ENCODE data around the gene CFAP61. TPM values are rescaled to one million over a fixed set of nuclear protein-coding genes. Genes with fewer than 3 reads are reported as not detected.
"Not testable (repeated sequence)": the region's sequence is repeated elsewhere in the genome, so short reads cannot be mapped to it uniquely, and the experiment has no call there.

Gene CFAP61
- total and polyA plus RNA-seq, 2 donors: 0.23 to 0.24 TPM

DNA sequence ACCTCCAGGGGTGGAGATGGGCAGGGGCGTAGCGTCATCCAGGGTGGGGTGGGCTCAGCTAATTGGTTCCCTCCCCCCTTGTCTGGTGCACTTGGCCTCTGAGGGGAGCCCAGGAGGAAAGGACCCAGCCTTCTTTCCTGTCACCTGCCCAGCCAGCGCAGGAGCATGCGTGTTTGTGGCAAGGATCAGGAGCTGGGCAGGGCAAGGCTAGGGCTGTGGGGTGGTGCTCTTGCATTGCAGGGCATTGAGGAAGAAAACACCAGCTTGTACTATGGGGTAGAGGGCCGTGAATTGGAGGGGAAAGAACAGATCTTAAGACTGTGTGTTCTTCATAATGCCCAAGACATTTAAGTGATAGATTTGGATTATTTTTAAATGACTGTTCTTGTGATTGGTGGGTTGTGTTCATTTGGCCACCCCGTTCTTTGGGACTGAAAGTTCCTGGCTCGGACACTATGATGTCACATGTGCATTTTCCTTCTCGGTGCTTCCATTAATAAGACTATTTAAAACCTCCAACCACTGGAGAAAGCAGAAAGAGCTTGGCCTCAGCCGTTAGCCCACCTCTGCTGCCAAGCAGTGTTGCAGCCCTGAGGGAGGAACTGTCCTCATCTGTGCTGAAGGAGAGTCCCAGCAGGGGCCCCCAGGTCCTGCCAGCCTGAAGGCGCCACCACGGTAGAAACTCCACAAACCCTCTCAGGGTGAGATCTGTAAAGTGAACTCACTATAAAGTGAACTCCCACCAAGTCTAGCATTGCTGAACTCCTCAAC, 179.4 kb downstream of the CFAP61 start:
- WGBS: 84% methylated on average over 11 of the region's 11 CpGs
- no peaks in the 10 kb centered on the region for H3K4me1 ChIP-seq (ENCODE audit: control insufficient read depth in 2 of 2, insufficient read depth in 2 of 2, low read length in 2 of 2)
- DNase-seq (ENCODE audit: low read depth in 6 of 9, low spot score in 9 of 9): no peak
- no peaks in the 10 kb centered on the region for H3K9me3 ChIP-seq (ENCODE audit: control insufficient read depth in 2 of 2, insufficient read depth in 1 of 2, low read length in 1 of 2)
- H3K27me3 ChIP-seq (ENCODE audit: control insufficient read depth in 2 of 2, insufficient read depth in 1 of 2, low read length in 1 of 2): peaks cover 0 to 3% of the 10 kb centered on the region in 2 donors
- no peak overlapping the region for H3K27ac ChIP-seq (ENCODE audit: low read depth in 1 of 2, low read length in 1 of 2)
- no peak overlapping the region for H3K4me3 ChIP-seq (ENCODE audit: low read length in 2 of 2)
- H3K36me3 ChIP-seq (ENCODE audit: control insufficient read depth in 2 of 2, insufficient read depth in 2 of 2, low read length in 1 of 2): no peaks in the 10 kb centered on the region

DNA sequence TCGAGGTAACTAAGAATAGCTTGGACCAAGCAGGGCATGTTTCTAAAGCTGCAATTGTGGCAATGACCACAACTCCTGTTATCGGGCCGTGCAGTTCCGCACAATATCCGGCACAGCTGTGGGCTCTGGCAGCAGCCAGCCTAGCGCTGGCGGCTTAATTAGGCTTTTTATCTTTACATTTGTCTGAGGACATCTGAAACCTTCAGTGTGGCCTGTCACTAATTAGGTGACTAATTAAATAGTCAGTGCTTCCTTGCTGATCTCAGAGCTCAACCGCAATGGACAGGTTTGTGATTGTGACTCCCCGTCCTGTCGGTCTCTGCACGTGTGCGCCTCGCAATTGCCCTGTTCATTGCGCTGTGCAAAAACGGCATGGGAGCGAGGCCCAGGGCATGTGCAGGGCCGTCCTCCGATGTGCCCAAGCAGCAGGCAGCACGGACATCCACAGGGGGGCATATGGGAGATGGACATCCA, 180.7 kb downstream of the CFAP61 start:
- DNase-seq (ENCODE audit: low read depth in 6 of 9, low spot score in 9 of 9): no peak
- Histone ChIP-seq H3K27ac (ENCODE audit: low read depth in 1 of 2, low read length in 1 of 2) (no peak overlapping the region), H3K27me3 (ENCODE audit: control insufficient read depth in 2 of 2, insufficient read depth in 1 of 2, low read length in 1 of 2) (peaks cover 0 to 5% of the 10 kb centered on the region in 2 donors), H3K36me3 (ENCODE audit: control insufficient read depth in 2 of 2, insufficient read depth in 2 of 2, low read length in 1 of 2) (no peaks in the 10 kb centered on the region), H3K4me1 (ENCODE audit: control insufficient read depth in 2 of 2, insufficient read depth in 2 of 2, low read length in 2 of 2) (no peaks in the 10 kb centered on the region), H3K9me3 (ENCODE audit: control insufficient read depth in 2 of 2, insufficient read depth in 1 of 2, low read length in 1 of 2) (no peaks in the 10 kb centered on the region), H3K4me3 (ENCODE audit: low read length in 2 of 2) (no peak overlapping the region)
- WGBS: 80% methylated on average over 19 of the region's 19 CpGs

DNA sequence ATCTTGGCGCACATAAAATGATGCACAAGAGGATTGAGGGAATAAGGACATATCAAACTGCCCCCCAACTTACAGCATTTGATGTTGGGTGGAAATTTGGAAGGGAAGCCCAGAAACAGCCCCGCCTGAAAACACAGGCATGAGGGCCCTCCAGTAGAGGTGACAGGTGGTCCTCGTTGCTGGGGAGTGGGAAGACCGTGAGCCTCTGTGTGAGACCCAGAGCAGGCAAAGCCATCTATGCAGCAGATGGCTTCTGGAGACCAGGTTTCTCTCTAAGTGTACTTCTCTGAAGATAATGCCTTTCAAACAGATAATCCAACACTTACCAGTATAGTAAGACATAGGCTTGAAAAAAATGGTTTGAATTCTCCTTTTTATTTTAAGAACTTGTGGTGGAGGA, 183.3 kb downstream of the CFAP61 start:
- Histone ChIP-seq H3K27ac (ENCODE audit: low read depth in 1 of 2, low read length in 1 of 2) (no peak overlapping the region), H3K4me3 (ENCODE audit: low read length in 2 of 2) (no peak overlapping the region), H3K9me3 (ENCODE audit: control insufficient read depth in 2 of 2, insufficient read depth in 1 of 2, low read length in 1 of 2) (no peaks in the 10 kb centered on the region), H3K27me3 (ENCODE audit: control insufficient read depth in 2 of 2, insufficient read depth in 1 of 2, low read length in 1 of 2) (peaks cover 0 to 5% of the 10 kb centered on the region in 2 donors), H3K4me1 (ENCODE audit: control insufficient read depth in 2 of 2, insufficient read depth in 2 of 2, low read length in 2 of 2) (no peaks in the 10 kb centered on the region), H3K36me3 (ENCODE audit: control insufficient read depth in 2 of 2, insufficient read depth in 2 of 2, low read length in 1 of 2) (no peaks in the 10 kb centered on the region)
- DNase-seq (ENCODE audit: low read depth in 6 of 9, low spot score in 9 of 9): no peak
- WGBS: 93% methylated on average over 4 of the region's 4 CpGs

DNA sequence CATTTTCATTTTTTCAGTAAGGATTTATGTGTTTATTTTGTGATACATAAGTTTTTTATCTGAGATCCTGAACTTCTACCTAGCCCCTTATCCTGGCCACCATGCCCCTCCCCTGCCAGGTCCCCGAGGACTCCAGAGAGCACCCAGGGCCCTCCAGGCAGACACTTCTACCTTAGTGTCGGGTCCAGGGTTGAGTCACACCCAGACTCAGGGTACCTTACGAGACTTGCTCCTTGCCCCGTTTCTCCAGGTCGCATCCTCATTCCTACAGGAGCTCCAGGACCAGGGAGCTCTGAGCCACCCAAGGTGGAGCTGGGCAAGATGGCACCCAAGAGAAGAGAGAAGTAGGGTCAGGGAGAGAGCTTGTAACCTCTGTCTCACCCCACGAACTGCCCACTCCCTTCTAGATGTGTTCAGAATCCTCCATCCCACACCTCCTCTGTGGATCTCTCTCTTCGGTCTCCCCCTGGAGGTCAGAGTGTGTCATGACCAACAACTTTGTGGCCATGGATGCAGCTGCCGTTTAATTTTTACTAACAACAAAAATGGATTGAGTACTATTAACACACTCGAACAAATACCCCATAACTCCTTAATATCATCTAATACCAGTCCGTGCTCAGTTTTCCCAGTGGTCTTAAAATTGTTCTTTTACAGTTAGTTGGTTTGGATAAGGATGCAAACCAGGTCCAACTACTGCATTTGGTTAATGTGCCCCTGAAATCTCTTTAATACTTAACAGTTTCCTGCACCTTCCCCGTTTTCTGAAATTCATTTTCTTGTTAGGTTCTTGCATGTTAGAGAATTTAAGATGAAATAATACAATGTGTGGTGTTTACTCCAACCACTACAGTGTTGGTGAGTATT, 185.0 kb downstream of the CFAP61 start:
- Histone ChIP-seq H3K4me1 (ENCODE audit: control insufficient read depth in 2 of 2, insufficient read depth in 2 of 2, low read length in 2 of 2) (no peaks in the 10 kb centered on the region), H3K4me3 (ENCODE audit: low read length in 2 of 2) (no peak overlapping the region), H3K27ac (ENCODE audit: low read depth in 1 of 2, low read length in 1 of 2) (no peak overlapping the region), H3K27me3 (ENCODE audit: control insufficient read depth in 2 of 2, insufficient read depth in 1 of 2, low read length in 1 of 2) (peaks cover 0 to 2% of the 10 kb centered on the region in 2 donors), H3K9me3 (ENCODE audit: control insufficient read depth in 2 of 2, insufficient read depth in 1 of 2, low read length in 1 of 2) (no peaks in the 10 kb centered on the region), H3K36me3 (ENCODE audit: control insufficient read depth in 2 of 2, insufficient read depth in 2 of 2, low read length in 1 of 2) (no peaks in the 10 kb centered on the region)
- 55% methylated on average over 11 of the region's 11 CpGs for WGBS
- DNase-seq (ENCODE audit: low read depth in 6 of 9, low spot score in 9 of 9): peak in 5 of 9 donors; percentile 6 to 34 (median 11)

DNA sequence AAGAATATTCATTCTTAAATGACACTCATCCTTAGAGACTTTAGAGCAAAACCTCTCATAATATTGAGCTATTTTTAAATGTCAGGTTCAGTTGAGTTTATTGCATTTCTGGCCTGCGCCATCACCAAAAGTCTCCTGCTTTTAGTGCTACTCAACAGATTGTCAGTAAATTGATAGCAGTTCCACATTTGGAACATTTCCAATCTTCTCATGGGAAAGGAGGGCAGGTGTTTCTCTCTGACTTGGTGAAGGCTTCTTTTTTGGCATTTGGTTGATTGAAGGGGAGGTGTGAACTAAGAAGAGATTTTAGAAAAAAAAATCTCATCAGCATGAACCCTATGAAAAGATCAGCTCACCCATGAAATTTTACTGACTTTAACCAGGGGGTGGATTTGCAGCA, 189.6 kb downstream of the CFAP61 start:
- 95% methylated on average over 1 of the region's 1 CpG for WGBS
- Histone ChIP-seq H3K4me1 (ENCODE audit: control insufficient read depth in 2 of 2, insufficient read depth in 2 of 2, low read length in 2 of 2) (no peaks in the 10 kb centered on the region), H3K4me3 (ENCODE audit: low read length in 2 of 2) (no peak overlapping the region), H3K9me3 (ENCODE audit: control insufficient read depth in 2 of 2, insufficient read depth in 1 of 2, low read length in 1 of 2) (no peaks in the 10 kb centered on the region), H3K27me3 (ENCODE audit: control insufficient read depth in 2 of 2, insufficient read depth in 1 of 2, low read length in 1 of 2) (peaks cover 0 to 2% of the 10 kb centered on the region in 2 donors), H3K36me3 (ENCODE audit: control insufficient read depth in 2 of 2, insufficient read depth in 2 of 2, low read length in 1 of 2) (no peaks in the 10 kb centered on the region), H3K27ac (ENCODE audit: low read depth in 1 of 2, low read length in 1 of 2) (no peak overlapping the region)
- DNase-seq (ENCODE audit: low read depth in 6 of 9, low spot score in 9 of 9): no peak

DNA sequence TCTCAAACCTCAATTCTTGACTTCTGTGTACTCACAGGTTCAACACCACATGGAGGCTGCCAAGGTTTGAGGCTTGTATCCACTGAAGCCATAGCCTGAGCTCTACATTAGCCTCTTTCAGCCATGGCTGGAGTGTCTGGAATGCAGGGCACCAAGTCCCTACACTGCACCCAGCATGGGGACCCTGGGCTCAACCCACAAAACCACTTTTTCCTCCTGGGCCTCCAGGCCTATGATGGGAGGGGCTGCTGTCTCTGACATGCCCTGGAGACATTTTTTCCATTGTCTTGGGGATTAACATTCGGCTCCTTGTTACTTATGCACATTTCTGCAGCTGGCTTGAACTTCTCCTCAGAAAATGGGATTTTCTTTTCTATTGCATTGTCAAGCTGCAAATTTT, 192.1 kb downstream of the CFAP61 start:
- H3K36me3 ChIP-seq (ENCODE audit: control insufficient read depth in 2 of 2, insufficient read depth in 2 of 2, low read length in 1 of 2); H3K27ac ChIP-seq (ENCODE audit: low read depth in 1 of 2, low read length in 1 of 2); H3K4me3 ChIP-seq (ENCODE audit: low read length in 2 of 2); H3K9me3 ChIP-seq (ENCODE audit: control insufficient read depth in 2 of 2, insufficient read depth in 1 of 2, low read length in 1 of 2); H3K4me1 ChIP-seq (ENCODE audit: control insufficient read depth in 2 of 2, insufficient read depth in 2 of 2, low read length in 2 of 2); DNase-seq (ENCODE audit: low read depth in 6 of 9, low spot score in 9 of 9); H3K27me3 ChIP-seq (ENCODE audit: control insufficient read depth in 2 of 2, insufficient read depth in 1 of 2, low read length in 1 of 2): not testable (repeated sequence)
- 91% methylated on average over 1 of the region's 1 CpG for WGBS

DNA sequence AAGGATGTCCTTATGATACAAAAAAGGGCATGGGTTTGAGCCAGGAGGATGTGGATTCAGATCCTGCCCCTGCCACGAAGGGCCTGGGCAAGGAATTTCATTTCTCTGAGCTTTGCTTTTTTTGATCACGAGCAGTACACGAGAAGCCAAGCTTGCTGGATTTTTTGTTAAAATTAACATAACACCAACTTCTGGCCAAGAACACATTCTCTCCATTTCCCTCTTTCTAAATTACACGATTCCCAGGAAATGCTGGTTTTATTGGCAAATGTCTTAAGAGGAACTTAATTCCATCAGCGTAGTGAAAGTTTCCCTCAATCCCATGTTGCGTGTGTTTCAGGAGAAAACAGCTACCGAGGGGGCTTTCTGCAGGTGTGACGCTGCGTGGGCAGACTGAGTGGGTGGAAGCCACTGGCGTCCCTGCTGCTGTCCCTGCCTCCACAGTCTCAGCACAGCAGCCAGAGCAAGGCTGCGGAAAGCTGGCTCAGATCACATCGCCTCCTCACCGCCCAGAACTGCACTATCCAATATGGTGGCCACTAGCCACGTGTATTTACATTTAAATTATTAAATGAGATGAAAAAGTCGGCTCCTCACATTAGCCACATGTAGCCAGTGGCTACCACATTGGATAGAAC, 194.8 kb downstream of the CFAP61 start:
- H3K36me3 ChIP-seq (ENCODE audit: control insufficient read depth in 2 of 2, insufficient read depth in 2 of 2, low read length in 1 of 2): no peaks in the 10 kb centered on the region
- 92% methylated on average over 15 of the region's 15 CpGs for WGBS
- H3K27ac ChIP-seq (ENCODE audit: low read depth in 1 of 2, low read length in 1 of 2): no peak overlapping the region
- no peak overlapping the region for H3K4me3 ChIP-seq (ENCODE audit: low read length in 2 of 2)
- no peaks in the 10 kb centered on the region for H3K4me1 ChIP-seq (ENCODE audit: control insufficient read depth in 2 of 2, insufficient read depth in 2 of 2, low read length in 2 of 2)
- no peak for DNase-seq (ENCODE audit: low read depth in 6 of 9, low spot score in 9 of 9)
- no peaks in the 10 kb centered on the region for H3K27me3 ChIP-seq (ENCODE audit: control insufficient read depth in 2 of 2, insufficient read depth in 1 of 2, low read length in 1 of 2)
- H3K9me3 ChIP-seq (ENCODE audit: control insufficient read depth in 2 of 2, insufficient read depth in 1 of 2, low read length in 1 of 2): no peaks in the 10 kb centered on the region

DNA sequence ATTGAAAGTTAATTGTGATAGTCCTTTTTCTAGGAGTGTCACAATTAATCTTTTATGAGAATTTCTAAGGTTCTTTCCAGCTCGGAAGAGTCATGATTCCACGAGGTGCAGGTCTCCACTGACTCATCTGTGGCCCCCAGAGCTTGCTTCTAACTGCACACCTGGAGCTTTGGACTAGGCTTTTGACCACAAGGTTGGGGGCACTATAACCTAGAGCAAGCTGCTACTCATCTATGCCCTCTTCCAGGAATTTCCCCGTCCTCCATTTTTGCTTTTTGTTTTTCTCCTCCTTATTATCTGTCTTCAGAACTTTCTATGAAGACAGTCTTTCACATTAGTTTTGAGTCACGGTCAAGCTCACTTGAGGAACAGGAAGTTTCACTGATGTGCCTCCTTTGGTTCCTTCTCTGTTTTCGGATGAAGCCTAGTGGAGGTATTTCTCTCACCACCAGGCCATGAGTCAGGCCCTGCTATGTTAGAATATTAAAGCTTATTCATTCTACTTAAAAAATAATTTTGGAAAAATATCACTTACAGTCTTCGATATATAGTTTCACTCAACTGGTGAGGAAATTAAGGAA, 196.4 kb downstream of the CFAP61 start:
- Histone ChIP-seq H3K4me3 (ENCODE audit: low read length in 2 of 2) (no peak overlapping the region), H3K9me3 (ENCODE audit: control insufficient read depth in 2 of 2, insufficient read depth in 1 of 2, low read length in 1 of 2) (no peaks in the 10 kb centered on the region), H3K27me3 (ENCODE audit: control insufficient read depth in 2 of 2, insufficient read depth in 1 of 2, low read length in 1 of 2) (no peaks in the 10 kb centered on the region), H3K36me3 (ENCODE audit: control insufficient read depth in 2 of 2, insufficient read depth in 2 of 2, low read length in 1 of 2) (no peaks in the 10 kb centered on the region), H3K4me1 (ENCODE audit: control insufficient read depth in 2 of 2, insufficient read depth in 2 of 2, low read length in 2 of 2) (no peaks in the 10 kb centered on the region), H3K27ac (ENCODE audit: low read depth in 1 of 2, low read length in 1 of 2) (no peak overlapping the region)
- 83% methylated on average over 6 of the region's 6 CpGs for WGBS
- DNase-seq (ENCODE audit: low read depth in 6 of 9, low spot score in 9 of 9): no peak
